ENCODE measurements around the gene P2RY6.

GRCh38 chr11:73235236-73235786, 36.8 kb upstream of the P2RY6 start:
- TF ChIP-seq CTCF (IDR thresholded peaks at IDR 0.05; ENCODE audit: low read depth, low read length) (no peak), POLR2A (IDR thresholded peaks at IDR 0.05; ENCODE audit: extremely low read depth, insufficient read length) (no peak), MAX (IDR thresholded peaks at IDR 0.05; ENCODE audit: low read depth, low read length) (no peak), MYC (IDR thresholded peaks at IDR 0.05; ENCODE audit: low read depth, low read length) (no peak)
